OCI-LY1 (cell line): Measurements from ENCODE around the gene PODXL2.

Experiments
- H2AFZ ChIP-seq: fragments of 200-600 bp; sonication (generic), shearing (Covaris generic); 2 replicates; pipeline ENCODE4 v1.6.0; 2014; ENCODE audit warnings: antibody characterized with exemption, mild to moderate bottlenecking, low read length
- H3F3A ChIP-seq: fragments of 200-600 bp; sonication (generic), shearing (Covaris generic); 2 replicates; pipeline ENCODE4 v1.6.0; 2014; ENCODE audit warnings: mild to moderate bottlenecking, antibody characterized with exemption, low read length, moderate library complexity; ENCODE audit not compliant: insufficient read depth
- H3K27ac ChIP-seq: fragments of 200-600 bp; sonication (generic); 2 replicates; pipeline ENCODE4 v1.5.1; 2014; ENCODE audit warnings: low read length, mixed run types, mild to moderate bottlenecking, low read depth; ENCODE audit not compliant: poor library complexity, severe bottlenecking
- H3K27me3 ChIP-seq: fragments of 200-600 bp; sonication (generic); 2 replicates; pipeline ENCODE4 v1.6.0; 2014; ENCODE audit warnings: antibody characterized with exemption, mild to moderate bottlenecking, low read length, moderate library complexity; ENCODE audit not compliant: insufficient read depth
- H3K36me3 ChIP-seq: fragments of 200-600 bp; sonication (generic); 2 replicates; pipeline ENCODE4 v1.6.1; 2014; ENCODE audit warnings: mild to moderate bottlenecking, antibody characterized with exemption, low read length, moderate library complexity, mixed read lengths; ENCODE audit not compliant: insufficient read depth
- H3K4me1 ChIP-seq: fragments of 200-600 bp; sonication (generic); 2 replicates; pipeline ENCODE4 v1.5.1; 2014; ENCODE audit warnings: mild to moderate bottlenecking, low read length, moderate library complexity; ENCODE audit not compliant: insufficient read depth, severe bottlenecking
- H3K4me2 ChIP-seq: fragments of 200-600 bp; sonication (generic), shearing (Covaris generic); 2 replicates; pipeline ENCODE4 v1.6.1; 2014; ENCODE audit warnings: low read length
- H3K4me3 ChIP-seq: fragments of 200-600 bp; sonication (generic); 2 replicates; pipeline ENCODE4 v1.5.1; 2014; ENCODE audit warnings: low read length, low read depth, mild to moderate bottlenecking, mixed read lengths; ENCODE audit not compliant: poor library complexity, severe bottlenecking
- H3K79me2 ChIP-seq: fragments of 200-600 bp; shearing (Covaris generic); 2 replicates; pipeline ENCODE4 v1.6.1; 2016; ENCODE audit warnings: mixed run types, low read length, mixed read lengths; ENCODE audit not compliant: insufficient read depth
- H3K9ac ChIP-seq: fragments of 200-600 bp; sonication (generic), shearing (Covaris generic); 2 replicates; pipeline ENCODE4 v1.6.1; 2014; ENCODE audit warnings: mild to moderate bottlenecking, low read length, mixed read lengths
- H3K9me2 ChIP-seq: fragments of 200-600 bp; sonication (generic), shearing (Covaris generic); 2 replicates; pipeline ENCODE4 v1.6.1; 2014; ENCODE audit warnings: low read depth, mild to moderate bottlenecking, low read length, mixed read lengths
- H3K9me3 ChIP-seq: fragments of 200-600 bp; shearing (Covaris generic); 2 replicates; pipeline ENCODE4 v1.6.1; 2014; ENCODE audit warnings: low read length, mixed read lengths
- H4K20me1 ChIP-seq: fragments of 200-600 bp; sonication (generic), shearing (Covaris generic); 2 replicates; pipeline ENCODE4 v1.6.0; 2016; ENCODE audit warnings: mild to moderate bottlenecking, low read length; ENCODE audit not compliant: insufficient read depth
- EZH2 ChIP-seq: fragments of 200-600 bp; sonication (generic), shearing (Covaris generic); IDR thresholded peaks from 2 replicates; pipeline ENCODE4 v1.8.0; 2017; ENCODE audit warnings: borderline replicate concordance, mixed run types, mild to moderate bottlenecking, antibody characterized with exemption, low read length, moderate library complexity, mixed read lengths
- TF ChIP-seq, protein P1 (sequence below): fragments of 200-600 bp; sonication (generic), shearing (Covaris generic); IDR thresholded peaks from 2 replicates; pipeline ENCODE4 v1.5.1; 2017; ENCODE audit warnings: mild to moderate bottlenecking, antibody characterized with exemption, low read length, moderate library complexity, mixed read lengths

PODXL2 gene

DNA sequence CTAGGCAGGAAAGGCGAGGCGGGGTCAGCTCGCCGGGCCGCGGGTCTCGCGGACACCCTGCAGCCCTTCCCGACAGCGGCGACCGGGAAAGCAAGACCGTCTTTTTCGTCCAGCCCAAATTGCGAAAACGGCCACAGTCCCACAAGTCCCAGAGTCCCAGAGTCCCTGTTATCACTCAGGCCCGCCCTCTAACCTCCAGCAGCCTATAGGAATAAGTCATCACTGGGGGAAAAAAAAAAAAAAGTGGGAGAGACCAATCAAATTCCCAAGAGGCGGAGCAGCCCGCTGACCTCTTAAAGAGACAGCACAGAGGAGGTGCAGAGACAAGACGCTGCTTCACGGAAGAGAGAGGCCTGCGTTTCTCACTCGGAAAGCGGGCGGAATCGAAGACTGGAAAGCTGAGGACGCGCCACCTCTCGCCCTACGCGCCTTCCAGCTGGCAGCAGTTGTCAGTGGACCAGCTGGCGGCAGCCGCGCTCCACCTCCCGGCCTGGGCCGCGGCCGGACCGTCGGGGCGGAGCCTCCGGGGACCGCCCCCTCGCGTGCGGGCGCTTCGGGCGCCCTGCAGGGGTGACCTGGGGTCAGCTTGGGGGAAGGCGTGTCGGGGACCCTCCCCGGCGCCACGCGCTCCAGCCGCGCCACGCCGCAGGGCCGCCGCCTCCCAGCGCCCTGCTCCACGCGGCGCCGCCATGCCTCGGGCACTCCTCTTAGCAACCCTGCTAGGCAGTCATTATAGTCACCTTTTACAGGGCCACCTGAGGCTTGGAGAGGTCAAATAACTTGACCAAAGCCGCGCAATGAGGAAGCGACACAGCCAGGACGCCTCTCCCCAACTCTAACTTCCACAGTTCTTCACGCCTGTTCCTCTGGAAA, 38.2 kb upstream of the PODXL2 start, which contains the start of gene TPRA1:
TSS of gene TPRA1 (minus strand) at position 141 of the 873 bp plus-strand sequence. CDS start 10,587 bp downstream, outside the sequence.
- Histone ChIP-seq H3K27ac (peak within 1 kb of the TSS; percentile 88), H3K9me2 (no peaks in the 10 kb centered on the region), H3K9ac (peak within 1 kb of the TSS; percentile 90), H3K9me3 (no peaks in the 10 kb centered on the region), H4K20me1 (no peaks in the 10 kb centered on the region), H2AFZ (no peak within 1 kb of the TSS), H3K4me2 (peak within 1 kb of the TSS; percentile 92), H3K4me3 (peak within 1 kb of the TSS; percentile 92), H3F3A (no peaks in the 10 kb centered on the region), H3K36me3 (peaks cover 20% of the 10 kb centered on the region; the same call in 1 of the 2 replicates), H3K4me1 (peaks cover 53% of the 10 kb centered on the region), H3K79me2 (0 out of 2 replicates have a peak, but pooled peaks cover 3% of the 10 kb centered on the region), H3K27me3 (no peaks in the 10 kb centered on the region)
- no peak for TF ChIP-seq EZH2
- TF ChIP-seq, protein P1, sequence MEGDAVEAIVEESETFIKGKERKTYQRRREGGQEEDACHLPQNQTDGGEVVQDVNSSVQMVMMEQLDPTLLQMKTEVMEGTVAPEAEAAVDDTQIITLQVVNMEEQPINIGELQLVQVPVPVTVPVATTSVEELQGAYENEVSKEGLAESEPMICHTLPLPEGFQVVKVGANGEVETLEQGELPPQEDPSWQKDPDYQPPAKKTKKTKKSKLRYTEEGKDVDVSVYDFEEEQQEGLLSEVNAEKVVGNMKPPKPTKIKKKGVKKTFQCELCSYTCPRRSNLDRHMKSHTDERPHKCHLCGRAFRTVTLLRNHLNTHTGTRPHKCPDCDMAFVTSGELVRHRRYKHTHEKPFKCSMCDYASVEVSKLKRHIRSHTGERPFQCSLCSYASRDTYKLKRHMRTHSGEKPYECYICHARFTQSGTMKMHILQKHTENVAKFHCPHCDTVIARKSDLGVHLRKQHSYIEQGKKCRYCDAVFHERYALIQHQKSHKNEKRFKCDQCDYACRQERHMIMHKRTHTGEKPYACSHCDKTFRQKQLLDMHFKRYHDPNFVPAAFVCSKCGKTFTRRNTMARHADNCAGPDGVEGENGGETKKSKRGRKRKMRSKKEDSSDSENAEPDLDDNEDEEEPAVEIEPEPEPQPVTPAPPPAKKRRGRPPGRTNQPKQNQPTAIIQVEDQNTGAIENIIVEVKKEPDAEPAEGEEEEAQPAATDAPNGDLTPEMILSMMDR, result peak; percentile 36; the same call in 1 of the 2 replicates

GRCh38 chr3:127593178-127593577, 35.8 kb upstream of the PODXL2 start:
- H2AFZ ChIP-seq, result no peak overlapping the region

GRCh38 chr3:127595303-127595702, 33.7 kb upstream of the PODXL2 start:
- no peak overlapping the region for H3K9ac ChIP-seq
- no peaks in the 10 kb centered on the region for H3K9me3 ChIP-seq
- H3K36me3 ChIP-seq, result peaks cover 38% of the 10 kb centered on the region
- TF ChIP-seq, protein P1, result no peak
- TF ChIP-seq EZH2, result no peak
- no peaks in the 10 kb centered on the region for H4K20me1 ChIP-seq
- no peaks in the 10 kb centered on the region for H3K27me3 ChIP-seq
- peaks cover 22% of the 10 kb centered on the region for H3K79me2 ChIP-seq
- no peaks in the 10 kb centered on the region for H3K9me2 ChIP-seq
- H3F3A ChIP-seq, result no peaks in the 10 kb centered on the region
- H3K4me3 ChIP-seq, result no peak overlapping the region
- no peak overlapping the region for H2AFZ ChIP-seq
- peaks cover 73% of the 10 kb centered on the region for H3K4me1 ChIP-seq
- H3K4me2 ChIP-seq, result no peak overlapping the region
- peak overlapping the region; percentile 88 for H3K27ac ChIP-seq

More at GRCh38 chr3:127593178-127593577, 35.8 kb upstream of the PODXL2 start:
- Histone ChIP-seq H3K27me3 (no peaks in the 10 kb centered on the region), H3K27ac (peak overlapping the region; percentile 88), H3K4me1 (peaks cover 71% of the 10 kb centered on the region), H3K9me3 (no peaks in the 10 kb centered on the region), H3F3A (no peaks in the 10 kb centered on the region), H3K9me2 (no peaks in the 10 kb centered on the region), H3K36me3 (peaks cover 23% of the 10 kb centered on the region; the same call in 1 of the 2 replicates), H3K9ac (peak overlapping the region; percentile 17; the same call in 1 of the 2 replicates), H3K79me2 (peaks cover 3% of the 10 kb centered on the region; the same call in 1 of the 2 replicates), H3K4me3 (peak overlapping the region; percentile 22), H4K20me1 (no peaks in the 10 kb centered on the region), H3K4me2 (peak overlapping the region; percentile 19)
- TF ChIP-seq EZH2, result no peak
- TF ChIP-seq, protein P1, result no peak
